ENCODE results near the gene PHLDB1. TPM values are rescaled to one million over a fixed set of nuclear protein-coding genes. Genes with fewer than 3 reads are reported as not detected.
A peak's percentile ranks its signal among the peaks of the same experiment; 100 is the strongest.

Gene PHLDB1
- total and polyA plus RNA-seq, 2 of the 8 experiments (the other 6 are each of a cell fraction or from before 2014, with no cell fraction given): 53.9 to 74.8 TPM

DNA sequence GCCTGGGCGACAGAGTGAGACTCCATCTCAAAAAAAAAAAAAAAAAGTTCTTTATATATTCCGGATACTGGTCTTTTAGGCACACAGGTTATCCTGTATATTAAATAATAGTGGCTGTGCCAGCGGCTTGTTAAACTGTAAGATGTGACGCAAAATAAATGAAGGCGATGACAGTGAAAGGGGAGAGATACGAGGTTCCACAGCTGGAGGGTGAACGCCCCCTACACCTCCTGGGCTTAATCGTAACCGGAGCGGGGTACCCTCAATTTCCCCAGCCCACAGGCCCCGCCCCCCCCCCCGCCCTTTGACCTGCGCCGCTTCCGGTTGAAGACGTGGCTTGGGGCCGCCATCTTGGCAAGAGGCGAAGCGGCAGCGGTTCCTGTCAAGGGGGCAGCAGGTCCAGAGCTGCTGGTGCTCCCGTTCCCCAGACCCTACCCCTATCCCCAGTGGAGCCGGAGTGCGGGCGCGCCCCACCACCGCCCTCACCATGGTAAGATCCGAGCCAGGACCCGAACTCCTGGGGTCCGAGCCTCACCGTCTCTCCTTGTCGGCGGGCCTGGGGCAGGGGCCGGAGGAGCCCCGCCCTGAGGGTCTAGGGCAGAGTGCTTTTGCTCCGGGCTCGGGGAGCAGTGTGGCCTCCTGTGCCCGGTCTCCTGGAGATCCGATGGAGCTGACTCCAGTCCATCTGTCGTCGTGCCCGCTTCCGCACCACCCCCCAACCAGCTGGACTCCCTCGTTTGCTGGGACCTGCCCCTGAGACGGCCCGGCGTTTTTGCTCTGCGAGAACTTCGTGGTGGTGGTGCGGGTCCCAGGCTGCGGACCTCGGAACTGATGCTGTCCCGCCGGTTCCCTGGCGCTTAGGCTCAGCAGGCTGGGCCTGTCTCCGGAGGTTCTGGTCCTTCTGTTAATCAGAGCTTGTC, 35.1 kb upstream of the PHLDB1 start, which contains the start of gene ARCN1 (continued):
- TF ChIP-seq CBX8 (IDR thresholded peaks at IDR 0.05; ENCODE audit: borderline replicate concordance, low read depth, low read length): no peak
- no peak for TF ChIP-seq MAFK (IDR thresholded peaks at IDR 0.05; ENCODE audit: low read depth, low read length)
- TF ChIP-seq POLR2A (IDR thresholded peaks at IDR 0.05; ENCODE audit: control extremely low read depth in 1 of 2, low read depth in 2 of 2, low read length in 2 of 2): peak; percentile 49 to 85
- peak; percentile 71 for TF ChIP-seq POLR2AphosphoS5 (IDR thresholded peaks at IDR 0.05; ENCODE audit: low read depth, low read length)
- peak; percentile 92 for TF ChIP-seq PHF8 (conservative IDR thresholded peaks at IDR 0.05; ENCODE audit: low read depth, low read length)
- TF ChIP-seq RAD21 (IDR thresholded peaks at IDR 0.05 in 1 of 2, conservative IDR thresholded peaks at IDR 0.05 in 1 of 2; ENCODE audit: low read depth in 2 of 2, low read length in 2 of 2): no peak
- TF ChIP-seq SP2 (IDR thresholded peaks at IDR 0.05; ENCODE audit: low read length): no peak
- TF ChIP-seq BACH1 (IDR thresholded peaks at IDR 0.05; ENCODE audit: low read length): no peak
- TF ChIP-seq CTBP2 (IDR thresholded peaks at IDR 0.05; ENCODE audit: borderline replicate concordance, insufficient read depth, insufficient read length, low read length): no peak
- TF ChIP-seq CREB1 (IDR thresholded peaks at IDR 0.05): 0 out of 2 replicates have a peak, but pooled peaks have one; percentile 33
- no peak for TF ChIP-seq SRF (IDR thresholded peaks at IDR 0.05; ENCODE audit: low read depth, low read length)

All from H1 (cell line).